Mucosa of descending colon (tissue), 3 donors: Measurements from ENCODE around the gene ZSCAN23. TPM values are rescaled to one million over a fixed set of nuclear protein-coding genes. Genes with fewer than 3 reads are reported as not detected.
"Not testable (repeated sequence)": the region's sequence is repeated elsewhere in the genome, so short reads cannot be mapped to it uniquely, and the experiment has no call there.

Experiments
- ATAC-seq: fragments of 200-7000 bp; cut with Tn5 transposase; one replicate; pipeline ENCODE4 v1.9.1; 2020; ENCODE audit warnings: mild to moderate bottlenecking, moderate library complexity
- DNase-seq, 3 donors: peaks; one replicate each; pipeline ENCODE4 v3.0.0-alpha.2; 2020
- H3K36me3 ChIP-seq: fragments of 200-600 bp; one replicate; pipeline ENCODE4 v1.8.0; 2021; ENCODE audit warnings: low read depth, mild to moderate bottlenecking
- H3K4me1 ChIP-seq: fragments of 200-600 bp; one replicate; pipeline ENCODE4 v1.8.0; 2021; ENCODE audit warnings: low read depth, mild to moderate bottlenecking
- H3K4me3 ChIP-seq: fragments of 200-600 bp; one replicate; pipeline ENCODE4 v1.8.0; 2021; ENCODE audit warnings: mild to moderate bottlenecking
- H3K9me3 ChIP-seq: fragments of 200-600 bp; one replicate; pipeline ENCODE4 v1.8.0; 2021; ENCODE audit warnings: mild to moderate bottlenecking
- intact Hi-C, 2 donors: fragments of 100-400 bp; cut with DNase I in 1 of 2; cut with micrococcal nuclease in 1 of 2; formaldehyde crosslinking; loops; one replicate each; pipeline versions ENCODE4 v1.11.0 to v1.11.1; 2022; cut with DNase I, micrococcal nuclease
- total RNA-seq, 3 donors: library from RNA; stranded (reverse); fragmentation: NEBNext Ultra II Directional in 2 of 3; extraction: Animal tissue kit (Norgen Biotek cat#: 25700) in 2 of 3; gene quantifications; one replicate each; pipeline versions ENCODE4 v1.2.1 to v1.2.4, GENCODE V29; 2021 to 2023
- TF ChIP-seq, protein P1 (sequence below): fragments of 200-600 bp; IDR thresholded peaks from one replicate; pipeline ENCODE4 v1.8.0; 2022; ENCODE audit warnings: antibody characterized with exemption, mild to moderate bottlenecking
- donor health status: DM: no; HTN: no; CAD: no; lungs with moderate emphysema.
- donor health status: DM: no; HTN: no; CAD: no.
- donor health status: DM: no; HTN: yes; CAD: no.

Gene ZSCAN23
- total RNA-seq, 3 donors from 2014 or later: 0.89 to 3.0 (median 2.0) TPM

- H3K4me3 ChIP-seq: no peak overlapping the region
- no peaks in the 10 kb centered on the region for H3K36me3 ChIP-seq
- TF ChIP-seq, protein P1, sequence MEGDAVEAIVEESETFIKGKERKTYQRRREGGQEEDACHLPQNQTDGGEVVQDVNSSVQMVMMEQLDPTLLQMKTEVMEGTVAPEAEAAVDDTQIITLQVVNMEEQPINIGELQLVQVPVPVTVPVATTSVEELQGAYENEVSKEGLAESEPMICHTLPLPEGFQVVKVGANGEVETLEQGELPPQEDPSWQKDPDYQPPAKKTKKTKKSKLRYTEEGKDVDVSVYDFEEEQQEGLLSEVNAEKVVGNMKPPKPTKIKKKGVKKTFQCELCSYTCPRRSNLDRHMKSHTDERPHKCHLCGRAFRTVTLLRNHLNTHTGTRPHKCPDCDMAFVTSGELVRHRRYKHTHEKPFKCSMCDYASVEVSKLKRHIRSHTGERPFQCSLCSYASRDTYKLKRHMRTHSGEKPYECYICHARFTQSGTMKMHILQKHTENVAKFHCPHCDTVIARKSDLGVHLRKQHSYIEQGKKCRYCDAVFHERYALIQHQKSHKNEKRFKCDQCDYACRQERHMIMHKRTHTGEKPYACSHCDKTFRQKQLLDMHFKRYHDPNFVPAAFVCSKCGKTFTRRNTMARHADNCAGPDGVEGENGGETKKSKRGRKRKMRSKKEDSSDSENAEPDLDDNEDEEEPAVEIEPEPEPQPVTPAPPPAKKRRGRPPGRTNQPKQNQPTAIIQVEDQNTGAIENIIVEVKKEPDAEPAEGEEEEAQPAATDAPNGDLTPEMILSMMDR: no peak
- H3K4me1 ChIP-seq: no peaks in the 10 kb centered on the region
- intact Hi-C loops: no loop called here
- no peak for ATAC-seq
- H3K9me3 ChIP-seq: no peaks in the 10 kb centered on the region
- DNase-seq: no peak
Observed at GRCh38 chr6:28446818-28447511, 3.7 kb upstream of the ZSCAN23 start.

DNA sequence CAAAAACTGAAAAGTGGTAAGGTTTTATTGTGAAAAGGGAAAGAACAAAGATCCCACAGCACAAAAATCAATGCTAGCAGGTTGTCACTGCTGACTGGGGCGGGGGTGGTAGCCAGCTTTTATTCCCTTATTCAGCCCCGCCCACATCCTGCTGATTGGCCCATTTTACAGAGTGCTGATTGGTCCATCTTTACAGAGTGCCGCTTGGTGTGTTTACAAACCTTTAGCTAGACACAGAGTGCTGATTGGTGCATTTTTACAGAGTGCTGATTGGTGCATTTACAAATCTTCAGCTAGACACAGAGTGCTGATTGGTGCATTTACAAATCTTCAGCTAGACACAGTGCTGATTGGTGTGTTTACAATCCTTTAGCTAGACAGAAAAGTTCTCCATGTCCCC lies 1.5 kb upstream of the ZSCAN23 start:
- DNase-seq, H3K4me3 ChIP-seq, H3K36me3 ChIP-seq, intact Hi-C loops, H3K4me1 ChIP-seq, ATAC-seq, H3K9me3 ChIP-seq: not testable (repeated sequence)

DNA sequence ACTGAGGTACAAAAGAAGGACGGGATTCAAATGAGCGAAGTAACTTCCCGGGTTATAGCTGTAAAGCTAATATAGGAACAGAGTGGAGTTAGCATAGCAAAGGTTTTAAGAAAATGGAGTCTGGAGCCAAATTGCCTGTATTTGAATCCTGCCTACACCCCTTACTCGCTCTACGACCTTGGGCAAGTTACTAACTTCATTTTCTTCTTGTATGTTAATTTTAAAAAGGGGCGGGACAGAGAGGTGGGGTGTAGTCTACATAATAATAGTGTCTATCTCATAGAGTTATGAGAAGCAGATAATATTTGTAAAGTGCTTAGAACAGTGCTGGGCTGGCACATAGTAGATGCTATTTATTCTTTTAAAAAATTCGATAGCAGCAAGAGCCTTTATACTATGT lies 705 bp downstream of the ZSCAN23 start:
- H3K9me3 ChIP-seq: no peaks in the 10 kb centered on the region
- ATAC-seq (no peak), DNase-seq (no peak)
- intact Hi-C loops: no loop called here
- TF ChIP-seq, protein P1: no peak
- H3K36me3 ChIP-seq: no peaks in the 10 kb centered on the region
- H3K4me1 ChIP-seq: no peaks in the 10 kb centered on the region
- H3K4me3 ChIP-seq: no peak overlapping the region

- no peak for DNase-seq
- H3K9me3 ChIP-seq: no peaks in the 10 kb centered on the region
- no peak for ATAC-seq
- H3K4me3 ChIP-seq: no peak overlapping the region
- no peaks in the 10 kb centered on the region for H3K36me3 ChIP-seq
- intact Hi-C loops: no loop called here
- no peaks in the 10 kb centered on the region for H3K4me1 ChIP-seq
- TF ChIP-seq, protein P1: no peak
Observed at GRCh38 chr6:28436404-28436803, 6.9 kb downstream of the ZSCAN23 start.

DNA sequence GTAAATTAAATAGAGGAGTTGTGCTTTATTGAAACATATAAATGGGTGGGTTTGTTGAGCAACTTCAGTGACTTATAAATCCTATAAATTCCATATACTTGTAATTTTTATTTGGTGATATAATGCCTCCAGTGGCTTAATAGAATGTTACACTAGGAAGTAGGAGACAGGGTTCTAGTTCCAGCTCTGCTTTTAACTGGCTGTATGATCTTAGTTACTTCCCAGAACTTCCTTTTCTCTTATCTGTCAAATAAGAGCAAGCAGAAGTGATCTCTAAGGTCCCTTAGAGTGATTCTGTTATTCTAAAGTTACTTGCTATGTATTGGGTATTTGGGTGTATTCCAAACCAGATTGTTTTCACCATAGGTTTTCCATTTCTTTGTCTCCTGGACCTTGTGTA lies 10.2 kb downstream of the ZSCAN23 start:
- no peaks in the 10 kb centered on the region for H3K4me1 ChIP-seq
- H3K9me3 ChIP-seq: no peaks in the 10 kb centered on the region
- DNase-seq: no peak
- intact Hi-C loops: no loop called here
- no peak overlapping the region for H3K4me3 ChIP-seq
- no peak for ATAC-seq
- no peaks in the 10 kb centered on the region for H3K36me3 ChIP-seq
- TF ChIP-seq, protein P1: no peak

DNA sequence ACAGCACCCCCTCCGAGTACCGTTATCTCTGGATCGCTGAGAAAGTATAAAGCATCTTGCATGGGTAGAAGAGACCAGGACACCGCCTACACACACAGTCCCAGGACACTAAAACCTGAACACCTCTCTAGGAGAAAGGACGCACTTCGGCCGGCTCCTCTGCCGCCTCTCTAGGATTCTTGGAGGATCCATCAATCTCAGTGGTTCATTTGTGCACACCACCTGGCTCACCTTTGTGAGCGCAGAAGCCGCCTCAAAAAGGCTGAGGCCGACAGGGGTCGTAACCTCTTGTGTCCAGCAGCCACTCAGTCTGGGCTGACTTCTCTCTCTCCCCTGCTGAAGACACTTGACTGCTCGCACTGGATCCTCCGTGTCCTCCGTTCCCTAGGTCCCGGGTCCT lies 13.5 kb downstream of the ZSCAN23 start:
- ATAC-seq: no peak
- Histone ChIP-seq H3K4me3 (no peak overlapping the region), H3K9me3 (no peaks in the 10 kb centered on the region), H3K36me3 (no peaks in the 10 kb centered on the region), H3K4me1 (no peaks in the 10 kb centered on the region)
- intact Hi-C loops: no loop called here
- no peak for DNase-seq
- TF ChIP-seq, protein P1: no peak
